HEK293 (cell line): Measurements from ENCODE around the gene C3orf80.

Experiments used
- CTCF ChIA-PET: fragments of 350-600 bp; formaldehyde crosslinking; extraction: SDS; loops from one replicate; lab custom pipeline; 2021; ENCODE audit warnings: antibody characterized with exemption; lab: Yijun Ruan, JAX
- POLR2A ChIA-PET: fragments of 300-600 bp; formaldehyde crosslinking; extraction: SDS; loops from one replicate; lab custom pipeline; 2020; ENCODE audit warnings: antibody characterized with exemption, inconsistent platforms; lab: Yijun Ruan, JAX
- H3K27ac ChIP-seq: fragments of 200-500 bp; sonication (Bioruptor generic); 2 replicates; pipeline ENCODE4 v1.5.1; 2014; ENCODE audit warnings: low read depth, low read length, control low read depth, inconsistent platforms; ENCODE audit errors: extremely low read depth
- H3K36me3 ChIP-seq, 2 experiments: fragments of 200-500 bp in 1 of 2; sonication (Bioruptor generic) in 1 of 2; 1 replicate in 1 of 2; 2 replicates in 1 of 2; pipeline ENCODE4 v1.5.1; 2014 to 2017; ENCODE audit warnings: inconsistent platforms in 2 of 2, low read length in 2 of 2; ENCODE audit not compliant: control insufficient read depth in 2 of 2, insufficient read depth in 1 of 2
- H3K4me1 ChIP-seq: fragments of 200-500 bp; sonication (Bioruptor generic); 2 replicates; pipeline ENCODE4 v1.5.1; 2014; ENCODE audit warnings: mild to moderate bottlenecking, low read length, inconsistent platforms; ENCODE audit not compliant: control insufficient read depth, insufficient read depth
- H3K4me3 ChIP-seq: 2 replicates; pipeline ENCODE4 v1.5.1; 2011; ENCODE audit warnings: low read depth, mild to moderate bottlenecking, control low read depth, low read length, moderate library complexity
- H3K9me3 ChIP-seq: fragments of 200-500 bp; sonication (Bioruptor generic); 2 replicates; pipeline ENCODE4 v1.5.1; 2014; ENCODE audit warnings: low read depth, low read length, inconsistent platforms; ENCODE audit not compliant: control insufficient read depth, insufficient read depth
- EGR2 ChIP-seq: fragments of 450-650 bp; formaldehyde crosslinking; IDR thresholded peaks from 2 replicates; pipeline ENCODE4 v1.5.1; 2016; ENCODE audit warnings: low read depth, missing biosample characterization, missing genetic modification characterization
- ELK4 ChIP-seq: IDR thresholded peaks from 2 replicates; pipeline ENCODE4 v1.6.1; 2011; ENCODE audit warnings: mild to moderate bottlenecking, low read depth, low read length, borderline replicate concordance
- GFI1B ChIP-seq: fragments of 450-650 bp; formaldehyde crosslinking; IDR thresholded peaks from 2 replicates; pipeline ENCODE4 v1.5.1; 2016; ENCODE audit warnings: missing biosample characterization, missing genetic modification characterization
- SP7 ChIP-seq: fragments of 450-650 bp; formaldehyde crosslinking; IDR thresholded peaks from 2 replicates; pipeline ENCODE4 v1.5.1; 2016; ENCODE audit warnings: missing biosample characterization, missing genetic modification characterization
- TSHZ1 ChIP-seq: fragments of 450-650 bp; formaldehyde crosslinking; IDR thresholded peaks from 2 replicates; pipeline ENCODE4 v1.5.1; 2016; ENCODE audit warnings: missing biosample characterization, missing genetic modification characterization, borderline replicate concordance
- ZBTB10 ChIP-seq: fragments of 450-650 bp; formaldehyde crosslinking; IDR thresholded peaks from 2 replicates; pipeline ENCODE4 v1.5.1; 2016; ENCODE audit warnings: missing biosample characterization, missing genetic modification characterization
- ZNF121 ChIP-seq: fragments of 450-650 bp; formaldehyde crosslinking; IDR thresholded peaks from 2 replicates; pipeline ENCODE4 v1.5.1; 2016; ENCODE audit warnings: missing biosample characterization, missing genetic modification characterization
- ZNF146 ChIP-seq: fragments of 450-650 bp; formaldehyde crosslinking; IDR thresholded peaks from 2 replicates; pipeline ENCODE4 v1.5.1; 2016; ENCODE audit warnings: missing biosample characterization, missing genetic modification characterization
- ZNF157 ChIP-seq: fragments of 450-650 bp; formaldehyde crosslinking; IDR thresholded peaks from 2 replicates; pipeline ENCODE4 v1.5.1; 2016; ENCODE audit warnings: missing biosample characterization, missing genetic modification characterization
- ZNF202 ChIP-seq: fragments of 450-650 bp; formaldehyde crosslinking; IDR thresholded peaks from 2 replicates; pipeline ENCODE4 v1.5.1; 2016; ENCODE audit warnings: missing biosample characterization, missing genetic modification characterization, borderline replicate concordance
- ZNF221 ChIP-seq: fragments of 450-650 bp; formaldehyde crosslinking; IDR thresholded peaks from 2 replicates; pipeline ENCODE4 v1.5.1; 2017; ENCODE audit warnings: missing biosample characterization, missing genetic modification characterization, borderline replicate concordance
- ZNF223 ChIP-seq: fragments of 450-650 bp; formaldehyde crosslinking; IDR thresholded peaks from 2 replicates; pipeline ENCODE4 v1.5.1; 2016; ENCODE audit warnings: missing biosample characterization, missing genetic modification characterization
- ZNF248 ChIP-seq: fragments of 450-650 bp; formaldehyde crosslinking; IDR thresholded peaks from 2 replicates; pipeline ENCODE4 v1.5.1; 2017; ENCODE audit warnings: missing biosample characterization, missing genetic modification characterization
- ZNF266 ChIP-seq: fragments of 450-650 bp; formaldehyde crosslinking; IDR thresholded peaks from 2 replicates; pipeline ENCODE4 v1.5.1; 2016; ENCODE audit warnings: missing biosample characterization, missing genetic modification characterization, low read depth
- ZNF350 ChIP-seq: fragments of 450-650 bp; formaldehyde crosslinking; IDR thresholded peaks from 2 replicates; pipeline ENCODE4 v1.5.0; 2017; ENCODE audit warnings: missing biosample characterization, mild to moderate bottlenecking, missing genetic modification characterization
- ZNF362 ChIP-seq: fragments of 450-650 bp; formaldehyde crosslinking; IDR thresholded peaks from 2 replicates; pipeline ENCODE4 v1.5.1; 2016; ENCODE audit warnings: missing biosample characterization, missing genetic modification characterization
- ZNF391 ChIP-seq: fragments of 450-650 bp; formaldehyde crosslinking; IDR thresholded peaks from 2 replicates; pipeline ENCODE4 v1.5.1; 2016; ENCODE audit warnings: low read depth, missing biosample characterization, missing genetic modification characterization, borderline replicate concordance
- ZNF394 ChIP-seq: fragments of 450-650 bp; formaldehyde crosslinking; IDR thresholded peaks from 2 replicates; pipeline ENCODE4 v1.5.1; 2016; ENCODE audit warnings: missing biosample characterization, missing genetic modification characterization, mild to moderate bottlenecking, moderate library complexity, borderline replicate concordance
- ZNF510 ChIP-seq: fragments of 450-650 bp; formaldehyde crosslinking; IDR thresholded peaks from 2 replicates; pipeline ENCODE4 v1.5.1; 2018; ENCODE audit warnings: mild to moderate bottlenecking, missing genetic modification characterization, missing biosample characterization; ENCODE audit not compliant: insufficient replicate concordance
- ZNF529 ChIP-seq: fragments of 450-650 bp; formaldehyde crosslinking; IDR thresholded peaks from 2 replicates; pipeline ENCODE4 v1.5.1; 2017; ENCODE audit warnings: missing genetic modification characterization, missing biosample characterization; ENCODE audit not compliant: insufficient replicate concordance
- ZNF549 ChIP-seq: fragments of 450-650 bp; IDR thresholded peaks from 2 replicates; pipeline ENCODE4 v1.5.1; 2018; ENCODE audit warnings: missing biosample characterization, missing genetic modification characterization, mild to moderate bottlenecking, inconsistent platforms, moderate library complexity
- ZNF654 ChIP-seq: fragments of 450-650 bp; formaldehyde crosslinking; IDR thresholded peaks from 2 replicates; pipeline ENCODE4 v1.5.1; 2016; ENCODE audit warnings: low read depth, missing biosample characterization, missing genetic modification characterization
- ZNF664 ChIP-seq: fragments of 450-650 bp; formaldehyde crosslinking; IDR thresholded peaks from 2 replicates; pipeline ENCODE4 v1.5.1; 2016; ENCODE audit warnings: missing biosample characterization, missing genetic modification characterization
- ZNF76 ChIP-seq: fragments of 450-650 bp; formaldehyde crosslinking; IDR thresholded peaks from 2 replicates; pipeline ENCODE4; 2016; ENCODE audit warnings: low read depth, missing biosample characterization, missing genetic modification characterization, borderline replicate concordance
- ZSCAN16 ChIP-seq: fragments of 450-650 bp; formaldehyde crosslinking; IDR thresholded peaks from 2 replicates; pipeline ENCODE4 v1.5.1; 2016; ENCODE audit warnings: missing biosample characterization, missing genetic modification characterization
- ZSCAN30 ChIP-seq: fragments of 450-650 bp; IDR thresholded peaks from 2 replicates; pipeline ENCODE4 v1.5.1; 2018; ENCODE audit warnings: missing biosample characterization, mild to moderate bottlenecking, missing genetic modification characterization, moderate library complexity
- ZSCAN4 ChIP-seq: fragments of 450-650 bp; formaldehyde crosslinking; IDR thresholded peaks from 2 replicates; pipeline ENCODE4 v1.5.1; 2017; ENCODE audit warnings: missing biosample characterization, missing genetic modification characterization

The C3orf80 gene

GRCh38 chr3:160213191-160213590 lies 12.0 kb upstream of the C3orf80 start:
- POLR2A ChIA-PET, result no interaction called here
- H3K36me3 ChIP-seq, result no peaks in the 10 kb centered on the region
- no peak overlapping the region for H3K4me3 ChIP-seq
- TF ChIP-seq ZNF266 (tag by site-specific recombination) (no peak), ZNF157 (tag by site-specific recombination) (no peak), ZBTB10 (no peak), ZSCAN4 (no peak), ZNF394 (tag by site-specific recombination) (no peak), ZNF121 (tag by site-specific recombination) (no peak), ZNF76 (tag by site-specific recombination) (no peak), ZNF202 (tag by site-specific recombination) (no peak), EGR2 (no peak), TSHZ1 (no peak), ZNF221 (no peak), ZNF223 (no peak), ZNF654 (tag by site-specific recombination) (no peak), ZNF549 (tag by site-specific recombination) (no peak), ZNF510 (tag by site-specific recombination) (no peak), ZNF350 (tag by site-specific recombination) (no peak), ZNF529 (tag by site-specific recombination) (no peak)
- H3K27ac ChIP-seq, result no peak overlapping the region
- H3K9me3 ChIP-seq, result no peaks in the 10 kb centered on the region
- CTCF ChIA-PET, result no interaction called here
- no peaks in the 10 kb centered on the region for H3K4me1 ChIP-seq

GRCh38 chr3:160217675-160218074 lies 7.5 kb upstream of the C3orf80 start:
- H3K9me3 ChIP-seq, result no peaks in the 10 kb centered on the region
- H3K4me3 ChIP-seq, result no peak overlapping the region
- ChIA-PET POLR2A (no interaction called here), CTCF (interaction anchor here (0.7 to 1.6 kb wide), 2 partner anchors 54 to 332 kb away, joined by 4 read pairs; no protein-coding TSS in a partner anchor)
- no peaks in the 10 kb centered on the region for H3K4me1 ChIP-seq
- no peak overlapping the region for H3K27ac ChIP-seq
- H3K36me3 ChIP-seq, result no peaks in the 10 kb centered on the region
- TF ChIP-seq ZNF146 (tag by site-specific recombination) (no peak), ZNF248 (tag by site-specific recombination) (no peak), ZSCAN30 (tag by site-specific recombination) (no peak), ZNF362 (tag by site-specific recombination) (no peak), ZSCAN16 (tag by site-specific recombination) (no peak), ZNF391 (tag by site-specific recombination) (no peak), GFI1B (no peak), ELK4 (no peak), SP7 (tag by site-specific recombination) (no peak), ZNF664 (tag by site-specific recombination) (no peak)
